Esophagus muscularis mucosa (tissue), 4 donors: Measurements from ENCODE around the gene EEF1AKMT3. TPM values are rescaled to one million over a fixed set of nuclear protein-coding genes. Genes with fewer than 3 reads are reported as not detected.

Source experiments
- DNase-seq: peaks from one replicate; pipeline ENCODE4 v3.0.0-alpha.2; 2017; ENCODE audit errors: extremely low spot score
- H3K27ac ChIP-seq, 4 donors: fragments of 200-600 bp; sonication (generic); replicated peaks in 1 of 4; 1 replicate in 3 of 4; 2 replicates in 1 of 4; pipeline ENCODE4 v1.5.1; 2016 to 2019; ENCODE audit warnings: mild to moderate bottlenecking in 1 of 4
- H3K27me3 ChIP-seq, 4 donors: fragments of 200-600 bp; sonication (generic); one replicate each; pipeline versions ENCODE4 v1.5.1 to v1.6.0; 2016 to 2019
- H3K36me3 ChIP-seq, 4 donors: fragments of 200-600 bp; sonication (generic); one replicate each; pipeline ENCODE4 v1.5.1; 2016 to 2019
- H3K4me1 ChIP-seq, 4 donors: fragments of 200-600 bp; sonication (generic); one replicate each; pipeline ENCODE4 v1.5.1; 2016 to 2019
- H3K4me3 ChIP-seq, 4 donors: fragments of 200-600 bp; sonication (generic); 1 replicate in 2 of 4; 2 replicates in 2 of 4; pipeline ENCODE4 v1.5.1; 2016 to 2019; ENCODE audit warnings: mild to moderate bottlenecking in 4 of 4, moderate library complexity in 1 of 4
- H3K9me3 ChIP-seq, 4 donors: fragments of 200-600 bp; sonication (generic); 1 replicate in 3 of 4; 2 replicates in 1 of 4; pipeline ENCODE4 v1.5.1; 2016 to 2019
- EP300 ChIP-seq: sonication (generic); formaldehyde crosslinking; IDR thresholded peaks from one replicate; pipeline ENCODE4 v1.6.1; 2017; ENCODE audit warnings: antibody characterized with exemption
- POLR2A ChIP-seq: fragments of 450-650 bp; IDR thresholded peaks from one replicate; pipeline ENCODE4 v1.6.1; 2017; ENCODE audit warnings: antibody characterized with exemption, moderate library complexity, mild to moderate bottlenecking, low read depth
- POLR2AphosphoS5 ChIP-seq, 2 donors: sonication (generic); formaldehyde crosslinking; IDR thresholded peaks; one replicate each; pipeline ENCODE4 v1.6.1; 2017; ENCODE audit warnings: antibody characterized with exemption in 2 of 2
- WGBS: methylation state at CpG from one replicate; pipeline ENCODE4 v1.1.5; 2018; 5-methylcytosine and 5-hydroxymethylcytosine counted together
- intact Hi-C: fragments of 100-400 bp; cut with DNase I; formaldehyde crosslinking; loops from one replicate; pipeline ENCODE4 v1.15.1; 2023
- total RNA-seq, 4 donors: library from RNA; depleted of rRNA; stranded (reverse); fragments of >200 nt; gene quantifications; one replicate each; pipeline versions ENCODE4 v1.1.0 to v1.2.1, GENCODE V29; 2016
- TF ChIP-seq, protein P1 (sequence below), 3 experiments: fragments of 200-600 bp in 2 of 3; fragments of 450-650 bp in 1 of 3; sonication (generic) in 2 of 3; IDR thresholded peaks; one replicate each; pipeline ENCODE4 v1.5.1; 2017 to 2019; ENCODE audit warnings: antibody characterized with exemption in 3 of 3, mild to moderate bottlenecking in 2 of 3, moderate library complexity in 1 of 3

EEF1AKMT3 gene
- total RNA-seq, 4 donors from 2014 or later = 6.6 to 13.2 (median 10.0) TPM

DNA sequence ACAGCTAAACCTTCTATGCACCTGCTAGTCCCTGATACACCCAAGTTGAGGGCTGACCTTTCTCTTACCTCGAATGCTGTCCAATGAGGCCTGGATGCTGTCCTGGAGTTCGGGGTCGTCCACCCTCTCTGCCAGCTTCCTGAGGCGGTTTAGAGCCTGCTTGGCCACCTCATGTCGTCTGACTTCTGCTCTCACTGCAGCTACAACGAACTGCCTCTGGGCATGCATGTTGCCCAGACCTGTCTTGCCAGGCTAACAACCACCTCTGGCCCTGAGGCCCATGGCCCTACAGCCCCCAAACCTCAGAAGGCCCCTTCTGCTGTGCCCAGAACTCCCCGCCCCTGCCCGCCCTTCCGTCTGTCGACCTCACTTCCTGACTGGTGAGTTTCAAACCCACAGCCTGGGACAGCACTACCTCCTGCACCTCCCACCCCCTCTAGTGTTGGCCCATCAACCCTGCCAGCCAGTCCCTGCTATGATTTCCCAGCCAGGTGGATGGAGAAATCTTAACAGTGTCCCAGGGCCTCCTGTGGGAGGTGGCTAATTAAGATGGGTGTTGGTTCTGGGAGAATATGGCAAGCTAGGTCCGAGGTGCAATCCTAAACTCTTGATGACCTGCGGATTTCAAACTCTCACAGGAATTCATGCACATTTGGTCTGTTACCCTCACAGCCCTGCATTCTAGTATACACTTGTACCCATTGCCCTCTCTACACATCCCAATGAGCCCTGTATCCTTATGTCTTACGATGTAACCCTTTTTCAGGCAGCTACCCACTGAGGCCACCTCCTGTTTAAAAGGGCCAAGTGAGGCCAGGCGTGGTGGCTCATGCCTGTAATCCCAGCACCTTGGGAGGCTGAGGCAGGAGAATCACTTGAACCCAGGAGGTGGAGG lies 30.3 kb upstream of the EEF1AKMT3 start:
- Histone ChIP-seq H3K4me1 (peaks cover 25 to 47% (median 38%) of the 10 kb centered on the region in 4 donors), H3K36me3 (peaks cover 6 to 9% (median 9%) of the 10 kb centered on the region in 4 donors), H3K27ac (peak overlapping the region in 1 of 4 donors; percentile 9), H3K4me3 (peak overlapping the region; percentile 15 to 38 (median 29)), H3K9me3 (no peaks in the 10 kb centered on the region), H3K27me3 (peaks cover 7 to 54% (median 27%) of the 10 kb centered on the region in 4 donors)
- intact Hi-C loops = no loop called here
- TF ChIP-seq POLR2A = no peak
- TF ChIP-seq, protein P1, sequence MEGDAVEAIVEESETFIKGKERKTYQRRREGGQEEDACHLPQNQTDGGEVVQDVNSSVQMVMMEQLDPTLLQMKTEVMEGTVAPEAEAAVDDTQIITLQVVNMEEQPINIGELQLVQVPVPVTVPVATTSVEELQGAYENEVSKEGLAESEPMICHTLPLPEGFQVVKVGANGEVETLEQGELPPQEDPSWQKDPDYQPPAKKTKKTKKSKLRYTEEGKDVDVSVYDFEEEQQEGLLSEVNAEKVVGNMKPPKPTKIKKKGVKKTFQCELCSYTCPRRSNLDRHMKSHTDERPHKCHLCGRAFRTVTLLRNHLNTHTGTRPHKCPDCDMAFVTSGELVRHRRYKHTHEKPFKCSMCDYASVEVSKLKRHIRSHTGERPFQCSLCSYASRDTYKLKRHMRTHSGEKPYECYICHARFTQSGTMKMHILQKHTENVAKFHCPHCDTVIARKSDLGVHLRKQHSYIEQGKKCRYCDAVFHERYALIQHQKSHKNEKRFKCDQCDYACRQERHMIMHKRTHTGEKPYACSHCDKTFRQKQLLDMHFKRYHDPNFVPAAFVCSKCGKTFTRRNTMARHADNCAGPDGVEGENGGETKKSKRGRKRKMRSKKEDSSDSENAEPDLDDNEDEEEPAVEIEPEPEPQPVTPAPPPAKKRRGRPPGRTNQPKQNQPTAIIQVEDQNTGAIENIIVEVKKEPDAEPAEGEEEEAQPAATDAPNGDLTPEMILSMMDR (IDR thresholded peaks at IDR 0.05) = no peak
- no peak for TF ChIP-seq POLR2AphosphoS5 (IDR thresholded peaks at IDR 0.05)
- no peak for TF ChIP-seq EP300
- no peak for DNase-seq
- WGBS = 74% methylated on average over 5 of the region's 14 CpGs

DNA sequence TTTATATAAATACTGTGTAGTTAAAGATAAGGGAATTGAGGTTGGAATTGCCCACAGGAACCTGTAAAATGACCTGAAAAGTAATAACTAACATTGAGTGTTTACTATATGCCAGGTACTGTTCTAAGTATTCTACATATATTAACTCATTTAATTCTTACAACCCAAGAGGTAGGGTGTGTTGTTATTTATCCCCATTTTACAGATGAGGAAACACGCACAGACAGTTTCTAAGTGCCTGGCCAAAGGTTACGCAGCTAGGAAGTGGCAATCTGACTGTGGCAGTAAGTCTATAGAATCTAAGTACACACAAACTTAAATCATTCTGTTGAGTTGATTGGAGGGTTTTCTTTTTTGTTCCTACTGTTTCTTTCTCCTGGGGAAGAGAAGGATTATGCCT lies 28.6 kb upstream of the EEF1AKMT3 start:
- 82% methylated on average over 2 of the region's 2 CpGs for WGBS
- peaks cover 8 to 30% (median 21%) of the 10 kb centered on the region in 4 donors for H3K4me1 ChIP-seq
- no peaks in the 10 kb centered on the region for H3K9me3 ChIP-seq

DNA sequence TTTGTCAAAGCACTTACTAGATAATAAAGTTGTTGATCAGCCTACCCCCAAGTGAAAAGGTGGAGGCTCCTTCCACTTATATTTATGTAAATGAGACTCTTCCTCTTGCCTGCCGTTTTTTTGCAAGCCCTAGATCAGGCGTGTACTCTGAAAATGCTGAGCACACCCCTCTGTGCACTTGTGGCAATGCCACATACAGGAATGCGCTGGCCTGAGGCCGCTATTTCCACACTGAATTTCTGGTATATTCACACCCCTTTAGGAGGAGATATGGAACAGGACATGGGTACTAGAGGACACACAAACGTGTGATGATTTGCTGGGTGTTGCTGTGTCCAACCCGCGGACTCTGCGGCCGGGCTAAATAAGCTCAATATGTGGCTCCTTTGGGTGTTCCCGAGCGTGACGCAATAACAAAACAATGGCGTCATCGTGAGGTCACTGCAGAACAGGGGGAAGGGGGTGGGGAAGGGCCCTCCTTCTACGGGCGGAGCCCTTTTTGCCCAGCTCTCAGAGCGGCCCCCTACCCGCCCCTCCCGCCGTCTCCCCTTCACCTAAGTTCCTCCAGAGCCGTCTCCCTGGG lies 28.1 kb upstream of the EEF1AKMT3 start:
- H3K4me3 ChIP-seq = peak overlapping the region; percentile 73 to 96 (median 86)
- H3K4me1 ChIP-seq = peaks cover 5 to 25% (median 17%) of the 10 kb centered on the region in 4 donors
- TF ChIP-seq POLR2A = no peak
- TF ChIP-seq EP300 = peak; percentile 6
- H3K9me3 ChIP-seq = no peaks in the 10 kb centered on the region
- peaks cover 0 to 32% (median 6%) of the 10 kb centered on the region in 4 donors for H3K27me3 ChIP-seq
- H3K36me3 ChIP-seq = peaks cover 24 to 31% (median 31%) of the 10 kb centered on the region in 4 donors
- DNase-seq = peak; percentile 95
- intact Hi-C loops = no loop called here
- peak overlapping the region; percentile 91 to 99 (median 96) for H3K27ac ChIP-seq
- WGBS = 7% methylated on average over 20 of the region's 21 CpGs

More for the DNA sequence above, 28.6 kb upstream of the EEF1AKMT3 start:
- Histone ChIP-seq H3K4me3 (no peak overlapping the region), H3K27ac (peak overlapping the region in 3 of 4 donors; percentile 91 to 99 (median 98)), H3K36me3 (peaks cover 20 to 26% (median 26%) of the 10 kb centered on the region in 4 donors), H3K27me3 (peaks cover 0 to 37% (median 11%) of the 10 kb centered on the region in 4 donors)
- no peak for DNase-seq
- intact Hi-C loops = no loop called here
- TF ChIP-seq POLR2A = no peak
- TF ChIP-seq EP300 = no peak
- TF ChIP-seq, protein P1 (IDR thresholded peaks at IDR 0.05) = no peak
- TF ChIP-seq POLR2AphosphoS5 (IDR thresholded peaks at IDR 0.05) = no peak

DNA sequence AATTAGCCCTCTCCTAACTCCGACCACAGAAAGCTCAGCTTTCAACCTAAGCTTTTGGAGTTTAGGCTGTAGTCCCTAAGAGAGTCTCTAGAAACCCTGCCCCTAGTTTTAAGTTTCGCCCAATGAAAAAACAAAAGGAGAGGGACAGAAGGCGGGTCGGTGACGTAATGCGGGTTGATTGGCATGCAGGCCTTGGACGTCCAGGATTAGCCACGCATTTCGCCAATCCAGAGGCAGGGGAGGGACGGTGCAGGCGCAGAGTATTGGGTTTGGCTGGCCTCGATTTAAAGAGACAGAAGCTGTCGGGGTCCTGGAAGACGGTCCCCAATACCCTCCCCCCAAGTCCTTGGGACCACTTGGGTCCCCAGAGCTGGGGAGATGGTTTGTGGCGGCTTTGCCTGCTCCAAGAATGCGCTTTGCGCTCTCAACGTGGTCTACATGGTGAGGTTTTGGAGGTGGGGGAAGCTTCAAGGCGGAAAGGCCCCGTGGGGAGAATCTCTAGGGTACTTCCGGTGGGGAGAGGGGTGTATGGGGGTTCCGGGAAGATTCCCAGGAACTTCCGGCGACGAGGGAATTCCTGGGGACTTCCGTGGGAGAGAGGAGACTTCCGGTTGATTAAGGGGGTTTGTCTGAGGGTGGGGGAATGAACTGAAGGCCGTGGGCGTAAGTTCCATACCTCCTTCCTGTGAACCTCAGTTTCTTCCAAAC lies 27.5 kb upstream of the EEF1AKMT3 start, which contains the start of gene TSPAN31:
TSPAN31 (plus strand) TSS at position 263 of the 708 bp plus-strand sequence; CDS start at position 379, 116 bp downstream.
- under 1% methylated on average over 27 of the region's 29 CpGs for WGBS
- peaks cover 31 to 37% (median 37%) of the 10 kb centered on the region in 4 donors for H3K36me3 ChIP-seq
- intact Hi-C loops = no loop called here
- no peaks in the 10 kb centered on the region for H3K9me3 ChIP-seq
- peak within 1 kb of the TSS; percentile 73 to 96 (median 86) for H3K4me3 ChIP-seq
- TF ChIP-seq POLR2AphosphoS5 (IDR thresholded peaks at IDR 0.05) = peak; percentile 91 to 92
- TF ChIP-seq, protein P1 (IDR thresholded peaks at IDR 0.05) = no peak
- peaks cover 0 to 25% (median 2%) of the 10 kb centered on the region in 4 donors for H3K27me3 ChIP-seq
- DNase-seq = peak; percentile 99
- peaks cover 5 to 24% (median 17%) of the 10 kb centered on the region in 4 donors for H3K4me1 ChIP-seq
- H3K27ac ChIP-seq = peak within 1 kb of the TSS; percentile 91 to 99 (median 96)
